ENCODE data around the gene TBC1D22A.

DNA sequence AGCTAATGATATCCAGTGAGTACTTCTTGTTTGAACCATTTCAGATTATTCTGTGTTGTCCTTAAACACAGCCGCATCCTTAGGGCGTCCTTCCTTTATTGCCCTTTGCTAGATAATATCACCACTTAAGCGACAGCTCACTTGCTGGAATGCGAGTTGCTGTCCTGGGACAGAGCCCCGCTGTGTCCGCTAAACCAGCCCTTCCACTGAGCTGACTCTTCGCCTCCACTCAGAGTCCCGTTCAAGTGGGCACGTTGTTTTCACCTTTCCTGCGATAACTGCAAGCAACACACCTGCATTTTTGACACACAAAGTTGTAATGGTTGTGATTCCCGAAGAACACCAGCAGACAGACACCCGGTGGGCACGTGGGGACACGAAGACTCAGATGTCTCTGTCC, 140.0 kb downstream of the TBC1D22A start:
- no peak for TF ChIP-seq CTCF (IDR thresholded peaks at IDR 0.05)
- TF ChIP-seq POLR2A (IDR thresholded peaks at IDR 0.05), result no peak

All from upper lobe of left lung (tissue), 4 donors.